BE2C (cell line): Measurements from ENCODE around the gene B3GALT2.
A peak's percentile ranks its signal among the peaks of the same experiment; 100 is the strongest.
"Not testable (repeated sequence)": the region's sequence is repeated elsewhere in the genome, so short reads cannot be mapped to it uniquely, and the experiment has no call there.

ENCODE experiments used
- DNase-seq: peaks from one replicate; pipeline ENCODE4 v3.0.0-alpha.2; 2020
- H3K27me3 ChIP-seq: fragments of 250-450 bp; sonication (Bioruptor Pico); 2 replicates; pipeline ENCODE4 v1.5.1; 2020; ENCODE audit warnings: mild to moderate bottlenecking
- H3K36me3 ChIP-seq: fragments of 250-450 bp; sonication (Bioruptor Pico); 2 replicates; pipeline ENCODE4 v1.5.1; 2020; ENCODE audit warnings: mild to moderate bottlenecking
- H3K4me1 ChIP-seq: fragments of 250-450 bp; sonication (Bioruptor Pico); 2 replicates; pipeline ENCODE4 v1.5.1; 2020
- H3K4me3 ChIP-seq: 2 replicates; pipeline ENCODE4 v1.5.1; 2011; ENCODE audit warnings: low read depth, low read length
- H3K9me3 ChIP-seq: fragments of 250-450 bp; sonication (Bioruptor Pico); 2 replicates; pipeline ENCODE4 v1.5.1; 2020
- CTCF ChIP-seq: IDR thresholded peaks from 2 replicates; pipeline ENCODE4 v1.5.1; 2012; ENCODE audit warnings: mild to moderate bottlenecking, low read depth, low read length

B3GALT2 gene

GRCh38 chr1:193201021-193201420 is 14.6 kb upstream of the B3GALT2 start:
- no peaks in the 10 kb centered on the region for H3K27me3 ChIP-seq
- H3K9me3 ChIP-seq: no peaks in the 10 kb centered on the region

GRCh38 chr1:193199940-193200339 is 13.5 kb upstream of the B3GALT2 start:
- Histone ChIP-seq H3K27me3 (no peaks in the 10 kb centered on the region), H3K36me3 (peaks cover 3% of the 10 kb centered on the region; the same call in 1 of the 2 replicates), H3K9me3 (no peaks in the 10 kb centered on the region), H3K4me3 (no peak overlapping the region), H3K4me1 (no peaks in the 10 kb centered on the region)
- no peak for TF ChIP-seq CTCF
- DNase-seq: no peak

More at GRCh38 chr1:193201021-193201420, 14.6 kb upstream of the B3GALT2 start:
- Histone ChIP-seq H3K36me3 (peaks cover 3% of the 10 kb centered on the region; the same call in 1 of the 2 replicates), H3K4me1 (no peaks in the 10 kb centered on the region), H3K4me3 (no peak overlapping the region)
- DNase-seq: no peak
- TF ChIP-seq CTCF: no peak

GRCh38 chr1:193192586-193192985 is 6.2 kb upstream of the B3GALT2 start:
- peaks cover 5% of the 10 kb centered on the region; the same call in 1 of the 2 replicates for H3K36me3 ChIP-seq
- DNase-seq: no peak
- H3K4me1 ChIP-seq: peaks cover 4% of the 10 kb centered on the region
- H3K4me3 ChIP-seq: no peak overlapping the region
- H3K9me3 ChIP-seq: 0 out of 2 replicates have a peak, but pooled peaks cover 4% of the 10 kb centered on the region
- no peaks in the 10 kb centered on the region for H3K27me3 ChIP-seq
- no peak for TF ChIP-seq CTCF

GRCh38 chr1:193190096-193190744 is 3.8 kb upstream of the B3GALT2 start:
- no peak for DNase-seq
- peak; percentile 39 for TF ChIP-seq CTCF
- Histone ChIP-seq H3K9me3 (0 out of 2 replicates have a peak, but pooled peaks cover 4% of the 10 kb centered on the region), H3K36me3 (peaks cover 5% of the 10 kb centered on the region; the same call in 1 of the 2 replicates), H3K27me3 (no peaks in the 10 kb centered on the region), H3K4me1 (peaks cover 6% of the 10 kb centered on the region), H3K4me3 (no peak overlapping the region)

- no peak for TF ChIP-seq CTCF
- Histone ChIP-seq H3K27me3 (no peaks in the 10 kb centered on the region), H3K4me1 (peaks cover 6% of the 10 kb centered on the region), H3K4me3 (no peak overlapping the region), H3K36me3 (peaks cover 5% of the 10 kb centered on the region; the same call in 1 of the 2 replicates), H3K9me3 (0 out of 2 replicates have a peak, but pooled peaks cover 4% of the 10 kb centered on the region)
- DNase-seq: no peak
Observed at GRCh38 chr1:193189442-193190095, 3.2 kb upstream of the B3GALT2 start.

GRCh38 chr1:193188915-193189314 is 2.5 kb upstream of the B3GALT2 start:
- not testable (repeated sequence) for H3K27me3 ChIP-seq, H3K4me3 ChIP-seq, H3K9me3 ChIP-seq, H3K4me1 ChIP-seq, H3K36me3 ChIP-seq, DNase-seq
